Stomach (tissue), 4 donors: ENCODE measurements around the gene KIF1A.

Source experiments
- EP300 ChIP-seq: sonication (generic); formaldehyde crosslinking; IDR thresholded peaks from one replicate; pipeline ENCODE4 v1.6.1; 2017; ENCODE audit warnings: antibody characterized with exemption
- POLR2A ChIP-seq, 4 donors: fragments of 450-650 bp; IDR thresholded peaks; one replicate each; pipeline ENCODE4 v1.6.1; 2016; ENCODE audit warnings: antibody characterized with exemption in 4 of 4, control low read depth in 2 of 4, mild to moderate bottlenecking in 1 of 4, moderate library complexity in 1 of 4
- POLR2AphosphoS5 ChIP-seq, 3 donors: sonication (generic); formaldehyde crosslinking; IDR thresholded peaks; one replicate each; pipeline ENCODE4 v1.6.1; 2016; ENCODE audit warnings: antibody characterized with exemption in 3 of 3
- TF ChIP-seq, protein P1 (sequence below), 7 experiments: fragments of 450-650 bp in 4 of 7; fragments of 200-600 bp in 3 of 7; sonication (generic) in 3 of 7; IDR thresholded peaks; one replicate each; pipeline ENCODE4 v1.5.1; 2016 to 2019; ENCODE audit warnings: antibody characterized with exemption in 7 of 7, control low read depth in 2 of 7, mild to moderate bottlenecking in 1 of 7

GRCh38 chr2:240780023-240780700 is 39.9 kb downstream of the KIF1A start:
- no peak for TF ChIP-seq POLR2AphosphoS5 (IDR thresholded peaks at IDR 0.05)
- TF ChIP-seq, protein P1, sequence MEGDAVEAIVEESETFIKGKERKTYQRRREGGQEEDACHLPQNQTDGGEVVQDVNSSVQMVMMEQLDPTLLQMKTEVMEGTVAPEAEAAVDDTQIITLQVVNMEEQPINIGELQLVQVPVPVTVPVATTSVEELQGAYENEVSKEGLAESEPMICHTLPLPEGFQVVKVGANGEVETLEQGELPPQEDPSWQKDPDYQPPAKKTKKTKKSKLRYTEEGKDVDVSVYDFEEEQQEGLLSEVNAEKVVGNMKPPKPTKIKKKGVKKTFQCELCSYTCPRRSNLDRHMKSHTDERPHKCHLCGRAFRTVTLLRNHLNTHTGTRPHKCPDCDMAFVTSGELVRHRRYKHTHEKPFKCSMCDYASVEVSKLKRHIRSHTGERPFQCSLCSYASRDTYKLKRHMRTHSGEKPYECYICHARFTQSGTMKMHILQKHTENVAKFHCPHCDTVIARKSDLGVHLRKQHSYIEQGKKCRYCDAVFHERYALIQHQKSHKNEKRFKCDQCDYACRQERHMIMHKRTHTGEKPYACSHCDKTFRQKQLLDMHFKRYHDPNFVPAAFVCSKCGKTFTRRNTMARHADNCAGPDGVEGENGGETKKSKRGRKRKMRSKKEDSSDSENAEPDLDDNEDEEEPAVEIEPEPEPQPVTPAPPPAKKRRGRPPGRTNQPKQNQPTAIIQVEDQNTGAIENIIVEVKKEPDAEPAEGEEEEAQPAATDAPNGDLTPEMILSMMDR (IDR thresholded peaks at IDR 0.05), result no peak
- TF ChIP-seq POLR2A (IDR thresholded peaks at IDR 0.05), result no peak
- TF ChIP-seq EP300, result no peak
